ENCODE results near the gene HMGB3. TPM values are rescaled to one million over a fixed set of nuclear protein-coding genes. Genes with fewer than 3 reads are reported as not detected.

The HMGB3 gene
- polyA plus RNA-seq, 1 of the 3 experiments (the other 2 are of a cell fraction) = 11.3 TPM

DNA sequence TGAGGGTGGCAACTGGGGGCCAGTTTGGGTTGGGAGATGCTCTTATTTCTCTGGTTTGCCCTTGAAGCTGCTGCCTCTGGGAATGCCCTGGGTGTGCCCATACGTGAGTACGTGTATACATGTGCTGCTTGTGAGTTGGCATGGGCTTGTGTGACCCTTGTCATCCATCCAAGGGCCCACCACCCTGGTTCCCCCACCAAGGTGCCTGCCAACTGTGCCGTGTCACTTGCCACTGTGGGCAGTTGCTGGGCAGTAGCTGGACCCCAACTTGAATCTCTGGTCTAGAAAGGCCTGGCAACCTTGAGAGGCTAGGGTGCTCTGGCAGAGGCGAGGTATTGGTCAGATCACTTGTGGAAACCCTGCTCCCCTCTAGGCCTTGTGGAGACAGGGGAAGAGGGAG is 2.4 kb upstream of the HMGB3 start (continued):
- TF ChIP-seq, protein P1, sequence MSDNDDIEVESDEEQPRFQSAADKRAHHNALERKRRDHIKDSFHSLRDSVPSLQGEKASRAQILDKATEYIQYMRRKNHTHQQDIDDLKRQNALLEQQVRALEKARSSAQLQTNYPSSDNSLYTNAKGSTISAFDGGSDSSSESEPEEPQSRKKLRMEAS (IDR thresholded peaks at IDR 0.05; ENCODE audit: low read depth) = no peak
- TF ChIP-seq FOSL2 (IDR thresholded peaks at IDR 0.05; ENCODE audit: borderline replicate concordance, low read depth) (no peak), GATA2 (CRISPR knock-in tag; IDR thresholded peaks at IDR 0.05) (no peak), MEF2A (IDR thresholded peaks at IDR 0.05; ENCODE audit: borderline replicate concordance, low read depth) (no peak)

DNA sequence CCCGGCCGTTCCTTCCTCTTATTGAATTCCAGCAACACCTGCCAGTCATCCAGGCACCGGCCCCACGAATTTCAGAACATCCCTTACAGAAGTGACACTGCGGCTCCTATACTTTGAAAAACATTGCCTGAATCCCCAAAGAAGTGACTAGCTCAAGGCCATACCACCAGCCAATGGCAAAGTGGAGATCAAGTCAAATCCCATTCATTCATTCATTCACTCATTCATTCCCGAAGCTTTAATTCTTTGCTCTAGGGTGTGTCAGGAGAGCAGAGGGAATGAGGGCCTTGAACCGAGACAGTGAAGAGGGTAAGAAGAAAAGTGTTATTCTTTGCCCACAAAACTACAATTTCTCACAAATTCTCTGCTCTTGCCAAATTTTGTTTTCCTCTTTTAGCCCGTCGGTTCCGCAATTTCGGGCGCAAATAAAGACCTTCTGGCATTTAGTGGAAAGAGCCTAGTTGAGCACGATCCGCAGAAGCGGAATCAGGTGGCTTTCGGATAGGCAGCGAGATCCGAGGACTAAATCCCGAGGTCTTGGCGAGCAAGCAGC is 824 bp upstream of the HMGB3 start:
- Histone ChIP-seq H3K36me3 (replicated peaks in 1 of 2; ENCODE audit: control insufficient read depth in 1 of 2, insufficient read depth in 2 of 2, low read length in 1 of 2) (peaks cover 0 to 2% of the 10 kb centered on the region in 2 experiments), H3K4me3 (ENCODE audit: low read depth in 2 of 2, low read length in 1 of 2) (peak overlapping the region; percentile 49 to 65)
- 45% methylated on average over 19 of the region's 20 CpGs for WGBS (ENCODE audit: low lambda C conversion rate)

More for the DNA sequence above, 824 bp upstream of the HMGB3 start:
- ChIA-PET POLR2A (no interaction called here), CTCF (interaction anchor here (0.5 kb wide), 1 partner anchor 170 kb away, joined by 3 read pairs; no protein-coding TSS in a partner anchor)
- peak overlapping the region; percentile 75 for H3K4me2 ChIP-seq
- TF ChIP-seq, protein P1 (IDR thresholded peaks at IDR 0.05; ENCODE audit: low read depth) = no peak
- TF ChIP-seq NRF1 (IDR thresholded peaks at IDR 0.05; ENCODE audit: low read depth, low read length) (no peak), POLR2AphosphoS5 (IDR thresholded peaks at IDR 0.05; ENCODE audit: low read depth, low read length) (no peak), ELF1 (IDR thresholded peaks at IDR 0.05) (no peak), RAD21 (IDR thresholded peaks at IDR 0.05; ENCODE audit: low read length) (no peak), EZH2phosphoT487 (IDR thresholded peaks at IDR 0.05; ENCODE audit: borderline replicate concordance, low read depth) (no peak), GABPA (IDR thresholded peaks at IDR 0.05; ENCODE audit: low read depth) (no peak), EP300 (IDR thresholded peaks at IDR 0.05; ENCODE audit: borderline replicate concordance in 1 of 2, low read depth in 1 of 2, low read length in 1 of 2) (no peak), JUND (IDR thresholded peaks at IDR 0.05) (no peak), TEAD4 (IDR thresholded peaks at IDR 0.05; ENCODE audit: borderline replicate concordance, insufficient read depth) (no peak), MXI1 (IDR thresholded peaks at IDR 0.05; ENCODE audit: low read depth, low read length) (no peak), RFX5 (IDR thresholded peaks at IDR 0.05; ENCODE audit: low read length) (no peak), RCOR1 (IDR thresholded peaks at IDR 0.05; ENCODE audit: low read length) (no peak), SIN3A (IDR thresholded peaks at IDR 0.05; ENCODE audit: borderline replicate concordance, low read depth, low read length) (no peak)
- TF ChIP-seq, protein P2, sequence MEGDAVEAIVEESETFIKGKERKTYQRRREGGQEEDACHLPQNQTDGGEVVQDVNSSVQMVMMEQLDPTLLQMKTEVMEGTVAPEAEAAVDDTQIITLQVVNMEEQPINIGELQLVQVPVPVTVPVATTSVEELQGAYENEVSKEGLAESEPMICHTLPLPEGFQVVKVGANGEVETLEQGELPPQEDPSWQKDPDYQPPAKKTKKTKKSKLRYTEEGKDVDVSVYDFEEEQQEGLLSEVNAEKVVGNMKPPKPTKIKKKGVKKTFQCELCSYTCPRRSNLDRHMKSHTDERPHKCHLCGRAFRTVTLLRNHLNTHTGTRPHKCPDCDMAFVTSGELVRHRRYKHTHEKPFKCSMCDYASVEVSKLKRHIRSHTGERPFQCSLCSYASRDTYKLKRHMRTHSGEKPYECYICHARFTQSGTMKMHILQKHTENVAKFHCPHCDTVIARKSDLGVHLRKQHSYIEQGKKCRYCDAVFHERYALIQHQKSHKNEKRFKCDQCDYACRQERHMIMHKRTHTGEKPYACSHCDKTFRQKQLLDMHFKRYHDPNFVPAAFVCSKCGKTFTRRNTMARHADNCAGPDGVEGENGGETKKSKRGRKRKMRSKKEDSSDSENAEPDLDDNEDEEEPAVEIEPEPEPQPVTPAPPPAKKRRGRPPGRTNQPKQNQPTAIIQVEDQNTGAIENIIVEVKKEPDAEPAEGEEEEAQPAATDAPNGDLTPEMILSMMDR (IDR thresholded peaks at IDR 0.05) = no peak
- TF ChIP-seq, protein P3, sequence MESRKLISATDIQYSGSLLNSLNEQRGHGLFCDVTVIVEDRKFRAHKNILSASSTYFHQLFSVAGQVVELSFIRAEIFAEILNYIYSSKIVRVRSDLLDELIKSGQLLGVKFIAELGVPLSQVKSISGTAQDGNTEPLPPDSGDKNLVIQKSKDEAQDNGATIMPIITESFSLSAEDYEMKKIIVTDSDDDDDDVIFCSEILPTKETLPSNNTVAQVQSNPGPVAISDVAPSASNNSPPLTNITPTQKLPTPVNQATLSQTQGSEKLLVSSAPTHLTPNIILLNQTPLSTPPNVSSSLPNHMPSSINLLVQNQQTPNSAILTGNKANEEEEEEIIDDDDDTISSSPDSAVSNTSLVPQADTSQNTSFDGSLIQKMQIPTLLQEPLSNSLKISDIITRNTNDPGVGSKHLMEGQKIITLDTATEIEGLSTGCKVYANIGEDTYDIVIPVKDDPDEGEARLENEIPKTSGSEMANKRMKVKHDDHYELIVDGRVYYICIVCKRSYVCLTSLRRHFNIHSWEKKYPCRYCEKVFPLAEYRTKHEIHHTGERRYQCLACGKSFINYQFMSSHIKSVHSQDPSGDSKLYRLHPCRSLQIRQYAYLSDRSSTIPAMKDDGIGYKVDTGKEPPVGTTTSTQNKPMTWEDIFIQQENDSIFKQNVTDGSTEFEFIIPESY (IDR thresholded peaks at IDR 0.05; ENCODE audit: borderline replicate concordance, low read depth) = no peak
- H3K4me1 ChIP-seq (ENCODE audit: control insufficient read depth in 1 of 2, insufficient read depth in 2 of 2, low read depth in 1 of 2, low read length in 1 of 2) = peaks cover 0 to 3% of the 10 kb centered on the region in 2 experiments; a peak in 1 of 4 replicates
- H2AFZ ChIP-seq (ENCODE audit: low read depth) = peak overlapping the region; percentile 84
- H4K20me1 ChIP-seq (ENCODE audit: insufficient read depth) = no peaks in the 10 kb centered on the region
- H3K9ac ChIP-seq = peak overlapping the region; percentile 55; the same call in 1 of the 2 replicates
- no peaks in the 10 kb centered on the region for H3K9me3 ChIP-seq
- peaks cover 19% of the 10 kb centered on the region for H3K79me2 ChIP-seq (ENCODE audit: insufficient read depth)
- no peak for DNase-seq
- no peaks in the 10 kb centered on the region for H3K9me2 ChIP-seq
- no peak overlapping the region for H3K27ac ChIP-seq (ENCODE audit: low read depth in 2 of 2, low read length in 1 of 2)
- H3F3A ChIP-seq (replicated peaks; ENCODE audit: insufficient read depth) = peaks cover 2% of the 10 kb centered on the region
- no peaks in the 10 kb centered on the region for H3K27me3 ChIP-seq (ENCODE audit: insufficient read depth)

Data from SK-N-SH (cell line).